ENCODE measurements around the gene PRPF40B.

The PRPF40B gene

DNA sequence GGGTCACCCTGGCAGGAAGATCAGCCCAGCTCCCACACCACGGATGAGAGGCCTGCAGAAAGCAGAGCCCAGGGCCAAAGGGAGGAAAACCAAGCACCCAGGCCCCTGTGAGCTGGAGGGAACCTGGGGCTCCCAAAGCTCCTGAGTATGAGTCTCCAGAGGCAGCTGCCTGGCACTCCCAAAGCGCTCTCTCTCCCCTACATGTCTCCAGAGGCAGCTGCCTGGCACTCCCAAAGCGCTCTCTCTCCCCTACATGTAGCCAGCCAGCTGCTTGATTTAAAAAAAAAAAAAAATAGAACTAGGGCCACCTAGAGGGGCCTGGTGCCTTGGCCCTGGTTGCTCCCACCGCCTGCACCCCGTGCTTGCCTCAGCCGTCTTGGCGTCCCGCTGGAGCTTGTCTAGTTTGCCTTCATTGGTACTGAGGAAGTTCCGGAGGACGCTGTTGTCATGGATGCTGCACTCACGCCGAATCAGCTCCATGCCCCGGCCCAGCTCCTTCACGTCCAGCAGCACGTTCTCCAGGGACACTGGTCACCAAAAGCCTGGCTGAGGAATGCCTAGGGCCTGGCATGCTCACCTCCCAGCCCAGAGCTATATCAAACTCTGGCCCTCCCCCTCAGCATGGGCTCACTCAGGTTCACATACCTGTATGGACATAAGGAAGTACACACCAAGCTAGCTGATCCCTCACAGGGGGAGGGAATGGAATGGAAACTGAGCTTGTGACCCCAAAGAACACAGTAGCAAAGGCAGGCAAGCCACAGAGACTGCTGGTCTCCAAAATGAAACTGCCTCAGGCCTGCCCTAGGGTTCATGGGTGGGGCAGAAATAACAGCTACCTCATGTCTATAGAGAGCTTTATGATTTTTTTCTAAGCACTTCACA lies 24.7 kb downstream of the PRPF40B start:
- TF ChIP-seq CTCF (IDR thresholded peaks at IDR 0.05) = no peak

- no peak for TF ChIP-seq CTCF (IDR thresholded peaks at IDR 0.05)
Measured at GRCh38 chr12:49648712-49649003, 25.3 kb downstream of the PRPF40B start.

DNA sequence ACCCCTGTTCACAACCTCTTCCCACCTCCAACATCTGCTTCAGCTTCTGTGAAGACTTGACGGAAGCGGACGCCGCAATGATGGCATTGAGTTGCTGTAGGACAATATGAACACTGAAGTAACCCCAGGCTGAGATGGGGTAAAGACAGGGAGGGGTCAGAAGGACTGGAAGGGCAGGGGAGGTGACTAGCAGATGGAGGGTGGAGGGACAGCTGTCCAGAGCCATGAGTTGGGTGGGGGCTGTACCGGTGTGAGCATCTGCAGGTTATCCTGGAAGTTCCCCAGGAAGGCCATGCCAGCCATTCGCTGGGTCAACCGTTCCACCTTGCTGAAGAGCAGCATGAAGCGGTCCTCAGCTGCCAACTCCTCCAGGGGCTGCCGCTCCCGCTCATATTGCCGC lies 26.1 kb downstream of the PRPF40B start:
- no peak for TF ChIP-seq CTCF (IDR thresholded peaks at IDR 0.05)

DNA sequence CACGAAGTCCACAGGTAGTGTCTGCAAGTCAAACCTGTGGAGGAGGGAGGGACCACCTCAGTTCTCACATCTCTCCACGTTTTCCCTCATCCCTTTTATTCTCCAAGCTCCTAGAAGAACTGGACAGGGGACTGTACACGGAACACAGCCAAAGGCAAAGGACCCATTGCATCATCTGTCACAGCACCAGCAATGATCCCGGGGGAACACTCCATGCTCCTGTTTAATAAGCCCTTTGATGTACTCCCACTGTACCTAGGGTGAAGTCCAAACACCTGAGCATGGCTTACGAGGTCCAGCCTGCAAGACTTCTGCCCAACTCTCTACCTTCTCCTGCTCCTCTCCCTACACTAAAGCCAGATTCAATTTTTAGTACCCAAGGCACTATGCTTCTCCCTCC lies 26.5 kb downstream of the PRPF40B start:
- no peak for TF ChIP-seq CTCF (IDR thresholded peaks at IDR 0.05)

- no peak for TF ChIP-seq CTCF (IDR thresholded peaks at IDR 0.05)
Measured at GRCh38 chr12:49651855-49652254, 28.5 kb downstream of the PRPF40B start.

GRCh38 chr12:49652921-49653520 lies 29.7 kb downstream of the PRPF40B start:
- no peak for TF ChIP-seq CTCF (IDR thresholded peaks at IDR 0.05)

GRCh38 chr12:49654715-49655114 lies 31.4 kb downstream of the PRPF40B start:
- TF ChIP-seq CTCF (IDR thresholded peaks at IDR 0.05) = no peak

Measured in LNCAP (cell line).